NCI-H2227 treated with DMSO at 0.1 percent for 48 hours (cell line): ENCODE data around the gene LRRC3.

Experiments
- DNase-seq: peaks from one replicate; lab custom pipeline; 2025; lab: John Stamatoyannopoulos, UW

The LRRC3 gene

DNA sequence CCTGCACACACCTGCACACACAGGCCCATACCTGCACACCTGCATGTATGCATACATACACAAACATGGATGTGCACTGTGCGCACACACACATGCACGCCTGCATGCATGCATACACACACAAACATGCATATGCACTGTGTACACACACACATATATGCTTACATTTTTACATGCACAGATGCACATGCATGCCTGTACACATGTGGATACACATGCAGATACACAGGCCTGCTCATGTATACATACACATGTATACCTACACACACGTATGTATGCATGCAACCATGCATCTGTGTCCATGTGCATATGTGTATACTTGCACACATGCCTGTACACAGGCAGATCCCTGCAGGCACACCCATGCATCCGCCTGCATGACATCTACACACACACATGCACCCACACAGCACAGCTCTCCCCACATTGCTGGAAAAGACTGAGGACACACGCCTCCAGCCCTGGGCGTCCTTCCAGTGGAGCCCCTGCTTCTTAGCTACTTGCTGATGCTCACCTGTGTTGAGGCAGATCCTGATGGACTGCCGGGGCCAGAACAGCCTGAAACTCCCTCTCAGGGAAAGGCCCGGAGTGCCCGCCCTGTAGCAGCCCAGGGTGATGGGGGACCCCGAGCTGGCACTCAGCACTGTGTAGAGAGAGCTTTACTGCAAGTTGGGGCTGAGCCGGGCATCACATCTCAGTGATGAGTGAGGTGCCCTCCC, 56.1 kb downstream of the LRRC3 start:
- no peak for DNase-seq
